GM19438 (cell line): ENCODE results near the gene SCARB2.

Source experiments
- ATAC-seq: cut with Tn5 transposase; IDR thresholded peaks from one replicate; pipeline ENCODE4 v1.9.1; 2021; ENCODE audit warnings: low read depth; ENCODE audit not compliant: unreplicated experiment

Gene SCARB2

GRCh38 chr4:76200771-76201231, 12.8 kb downstream of the SCARB2 start:
- ATAC-seq, result no peak

- ATAC-seq, result peak; percentile 87
These were observed 13.9 kb downstream of the SCARB2 start for GRCh38 chr4:76199664-76200211.

GRCh38 chr4:76198411-76199237, 15.0 kb downstream of the SCARB2 start:
- ATAC-seq, result peak; percentile 43

- peak; percentile 22 for ATAC-seq
These were observed 15.6 kb downstream of the SCARB2 start for GRCh38 chr4:76197971-76198410.

- no peak for ATAC-seq
These were observed 16.4 kb downstream of the SCARB2 start for GRCh38 chr4:76197031-76197743.

GRCh38 chr4:76196376-76196775, 17.2 kb downstream of the SCARB2 start:
- ATAC-seq, result no peak

GRCh38 chr4:76195326-76195725, 18.3 kb downstream of the SCARB2 start:
- ATAC-seq, result no peak

GRCh38 chr4:76194325-76194724, 19.3 kb downstream of the SCARB2 start:
- no peak for ATAC-seq

GRCh38 chr4:76192236-76192635, 21.4 kb downstream of the SCARB2 start:
- no peak for ATAC-seq

GRCh38 chr4:76188557-76188956, 25.1 kb downstream of the SCARB2 start:
- no peak for ATAC-seq

- ATAC-seq, result no peak
These were observed 25.5 kb downstream of the SCARB2 start for GRCh38 chr4:76188149-76188548.

GRCh38 chr4:76187152-76187551, 26.5 kb downstream of the SCARB2 start:
- ATAC-seq, result no peak

- ATAC-seq, result no peak
These were observed 31.2 kb downstream of the SCARB2 start for GRCh38 chr4:76182463-76182862.

- peak; percentile 88 for ATAC-seq
These were observed 34.0 kb downstream of the SCARB2 start for GRCh38 chr4:76179398-76180318.

- ATAC-seq, result no peak
These were observed 35.3 kb downstream of the SCARB2 start for GRCh38 chr4:76178296-76178695.

GRCh38 chr4:76177709-76178108, 35.9 kb downstream of the SCARB2 start:
- ATAC-seq, result no peak

- ATAC-seq, result no peak
These were observed 38.3 kb downstream of the SCARB2 start for GRCh38 chr4:76175336-76175735.

GRCh38 chr4:76174216-76174615, 39.4 kb downstream of the SCARB2 start:
- no peak for ATAC-seq

GRCh38 chr4:76168688-76169087, 44.9 kb downstream of the SCARB2 start:
- no peak for ATAC-seq

- ATAC-seq, result no peak
These were observed 47.1 kb downstream of the SCARB2 start for GRCh38 chr4:76166480-76166879.
